B cell (primary cell): ENCODE results near the gene HDLBP. TPM values are rescaled to one million over a fixed set of nuclear protein-coding genes. Genes with fewer than 3 reads are reported as not detected.

ENCODE experiments used
- polyA plus RNA-seq: library from polyadenylated mRNA; depleted of rRNA; stranded (reverse); fragments of >200 nt; gene quantifications from 2 replicates; pipeline ENCODE4 v1.2.3, GENCODE V29; 2012
- total RNA-seq, 2 donors: library from RNA; stranded (reverse); fragments of 120-200 nt in 1 of 2; gene quantifications; 1 replicate in 1 of 2; 2 replicates in 1 of 2; pipeline versions ENCODE4 v1.2.3 to v1.2.4, GENCODE V29; 2013 to 2022

HDLBP gene
- total and polyA plus RNA-seq, 2 donors (not counting 1 experiment from before 2014, with no cell fraction given), result 55.1 to 127 TPM

Other genes with a start within 250 kb of the HDLBP start
- 153 and 159 TPM in 2 replicates for gene MTERF4, start 213.4 kb downstream of the HDLBP start, total RNA-seq
- 70.2 and 88.7 TPM in 2 replicates for gene MTERF4, start 213.4 kb downstream of the HDLBP start, polyA plus RNA-seq
- gene PASK, start 166.2 kb downstream of the HDLBP start, total RNA-seq, result 144 and 184 TPM in 2 replicates
- gene PASK, start 166.2 kb downstream of the HDLBP start, polyA plus RNA-seq, result 26.6 and 48.2 TPM in 2 replicates
- 50.9 and 51.7 TPM in 2 replicates for gene PPP1R7, start 165.2 kb downstream of the HDLBP start, total RNA-seq
- gene PPP1R7, start 165.2 kb downstream of the HDLBP start, polyA plus RNA-seq, result 37.7 and 39.1 TPM in 2 replicates
- gene ANO7, start 127.0 kb downstream of the HDLBP start, total RNA-seq, result 1.4 and 1.8 TPM in 2 replicates
- gene ANO7, start 127.0 kb downstream of the HDLBP start, polyA plus RNA-seq, result 0.04 and 0.64 TPM in 2 replicates
- 270 and 305 TPM in 2 replicates for gene SEPTIN2, start 253 bp upstream of the HDLBP start, total RNA-seq
- gene SEPTIN2, start 253 bp upstream of the HDLBP start, polyA plus RNA-seq, result 71.8 and 152 TPM in 2 replicates
- gene FARP2, start 40.6 kb upstream of the HDLBP start, total RNA-seq, result 114 and 151 TPM in 2 replicates
- gene FARP2, start 40.6 kb upstream of the HDLBP start, polyA plus RNA-seq, result 37.1 and 52.6 TPM in 2 replicates
- 183 TPM in 2 replicates for gene STK25, start 192.9 kb upstream of the HDLBP start, total RNA-seq
- 378 and 418 TPM in 2 replicates for gene STK25, start 192.9 kb upstream of the HDLBP start, polyA plus RNA-seq
- gene BOK, start 243.1 kb upstream of the HDLBP start, total RNA-seq, result 0.10 TPM in 2 replicates
- 0.12 and 0.22 TPM in 2 replicates for gene BOK, start 243.1 kb upstream of the HDLBP start, polyA plus RNA-seq